ENCODE results near the gene DCST1.

DNA sequence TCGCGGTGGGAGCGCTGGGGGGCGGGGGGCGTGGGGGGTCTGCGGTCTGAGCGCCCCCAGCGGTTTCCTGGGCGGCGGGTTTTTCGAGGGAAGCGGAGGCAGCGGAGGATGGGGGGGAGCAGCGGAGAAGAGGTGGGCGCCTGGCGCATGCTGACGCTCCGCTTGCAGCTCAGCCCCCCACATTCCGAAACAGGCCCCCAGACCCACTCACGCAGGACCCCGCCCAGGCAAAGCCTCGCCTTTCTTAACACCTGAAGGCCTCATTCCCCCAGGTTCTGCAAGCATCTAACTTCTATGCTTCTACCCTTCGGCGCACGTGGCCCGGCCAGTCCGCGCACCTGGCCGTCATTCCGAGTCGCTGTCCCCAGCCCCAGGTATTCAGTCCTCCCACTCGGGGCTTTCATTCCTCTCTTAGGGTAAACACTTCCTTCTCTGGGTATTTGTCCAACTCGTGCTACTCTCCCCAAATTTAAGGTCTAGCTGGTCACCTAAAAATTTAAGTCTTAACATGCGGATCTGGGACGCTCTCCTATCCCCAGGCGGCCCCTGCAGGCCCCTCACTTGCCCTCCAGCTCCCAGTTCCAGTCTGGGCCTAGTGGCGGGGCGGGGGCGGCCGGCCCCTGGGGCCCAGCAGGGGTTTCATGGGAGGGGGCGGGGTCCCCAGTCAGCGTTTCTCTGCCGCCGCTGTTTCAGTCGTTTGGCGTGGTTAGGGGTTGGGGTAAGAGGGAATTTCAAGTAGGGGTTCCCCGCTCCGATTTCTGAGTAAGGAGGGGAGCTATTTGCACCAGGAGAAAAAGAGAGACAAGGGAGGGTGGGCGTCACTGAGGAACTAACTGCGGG, 33.8 kb upstream of the DCST1 start:
- TF ChIP-seq RFX5 (IDR thresholded peaks at IDR 0.05; ENCODE audit: low read depth, low read length) (no peak), CEBPB (IDR thresholded peaks at IDR 0.05; ENCODE audit: low read depth, low read length) (no peak), POLR2A (IDR thresholded peaks at IDR 0.05; ENCODE audit: low read depth, low read length) (no peak), MAZ (IDR thresholded peaks at IDR 0.05; ENCODE audit: borderline replicate concordance, low read depth, low read length) (no peak), SMC3 (IDR thresholded peaks at IDR 0.05; ENCODE audit: low read depth, low read length) (no peak), MAFK (IDR thresholded peaks at IDR 0.05; ENCODE audit: low read depth, low read length) (no peak), RAD21 (IDR thresholded peaks at IDR 0.05; ENCODE audit: low read length) (no peak), BHLHE40 (IDR thresholded peaks at IDR 0.05; ENCODE audit: low read depth, low read length) (no peak), NFE2L2 (IDR thresholded peaks at IDR 0.05; ENCODE audit: low read depth, low read length) (no peak), FOS (IDR thresholded peaks at IDR 0.05; ENCODE audit: low read depth, low read length) (no peak)
- TF ChIP-seq, protein P1, sequence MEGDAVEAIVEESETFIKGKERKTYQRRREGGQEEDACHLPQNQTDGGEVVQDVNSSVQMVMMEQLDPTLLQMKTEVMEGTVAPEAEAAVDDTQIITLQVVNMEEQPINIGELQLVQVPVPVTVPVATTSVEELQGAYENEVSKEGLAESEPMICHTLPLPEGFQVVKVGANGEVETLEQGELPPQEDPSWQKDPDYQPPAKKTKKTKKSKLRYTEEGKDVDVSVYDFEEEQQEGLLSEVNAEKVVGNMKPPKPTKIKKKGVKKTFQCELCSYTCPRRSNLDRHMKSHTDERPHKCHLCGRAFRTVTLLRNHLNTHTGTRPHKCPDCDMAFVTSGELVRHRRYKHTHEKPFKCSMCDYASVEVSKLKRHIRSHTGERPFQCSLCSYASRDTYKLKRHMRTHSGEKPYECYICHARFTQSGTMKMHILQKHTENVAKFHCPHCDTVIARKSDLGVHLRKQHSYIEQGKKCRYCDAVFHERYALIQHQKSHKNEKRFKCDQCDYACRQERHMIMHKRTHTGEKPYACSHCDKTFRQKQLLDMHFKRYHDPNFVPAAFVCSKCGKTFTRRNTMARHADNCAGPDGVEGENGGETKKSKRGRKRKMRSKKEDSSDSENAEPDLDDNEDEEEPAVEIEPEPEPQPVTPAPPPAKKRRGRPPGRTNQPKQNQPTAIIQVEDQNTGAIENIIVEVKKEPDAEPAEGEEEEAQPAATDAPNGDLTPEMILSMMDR (conservative IDR thresholded peaks at IDR 0.05; ENCODE audit: low read depth, low read length): no peak
- TF ChIP-seq, protein P2, sequence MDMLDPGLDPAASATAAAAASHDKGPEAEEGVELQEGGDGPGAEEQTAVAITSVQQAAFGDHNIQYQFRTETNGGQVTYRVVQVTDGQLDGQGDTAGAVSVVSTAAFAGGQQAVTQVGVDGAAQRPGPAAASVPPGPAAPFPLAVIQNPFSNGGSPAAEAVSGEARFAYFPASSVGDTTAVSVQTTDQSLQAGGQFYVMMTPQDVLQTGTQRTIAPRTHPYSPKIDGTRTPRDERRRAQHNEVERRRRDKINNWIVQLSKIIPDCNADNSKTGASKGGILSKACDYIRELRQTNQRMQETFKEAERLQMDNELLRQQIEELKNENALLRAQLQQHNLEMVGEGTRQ (IDR thresholded peaks at IDR 0.05; ENCODE audit: low read depth, low read length): no peak

All from IMR-90 (cell line).